Measurements from ENCODE around the gene CDKL4.

- TF ChIP-seq, protein P1, sequence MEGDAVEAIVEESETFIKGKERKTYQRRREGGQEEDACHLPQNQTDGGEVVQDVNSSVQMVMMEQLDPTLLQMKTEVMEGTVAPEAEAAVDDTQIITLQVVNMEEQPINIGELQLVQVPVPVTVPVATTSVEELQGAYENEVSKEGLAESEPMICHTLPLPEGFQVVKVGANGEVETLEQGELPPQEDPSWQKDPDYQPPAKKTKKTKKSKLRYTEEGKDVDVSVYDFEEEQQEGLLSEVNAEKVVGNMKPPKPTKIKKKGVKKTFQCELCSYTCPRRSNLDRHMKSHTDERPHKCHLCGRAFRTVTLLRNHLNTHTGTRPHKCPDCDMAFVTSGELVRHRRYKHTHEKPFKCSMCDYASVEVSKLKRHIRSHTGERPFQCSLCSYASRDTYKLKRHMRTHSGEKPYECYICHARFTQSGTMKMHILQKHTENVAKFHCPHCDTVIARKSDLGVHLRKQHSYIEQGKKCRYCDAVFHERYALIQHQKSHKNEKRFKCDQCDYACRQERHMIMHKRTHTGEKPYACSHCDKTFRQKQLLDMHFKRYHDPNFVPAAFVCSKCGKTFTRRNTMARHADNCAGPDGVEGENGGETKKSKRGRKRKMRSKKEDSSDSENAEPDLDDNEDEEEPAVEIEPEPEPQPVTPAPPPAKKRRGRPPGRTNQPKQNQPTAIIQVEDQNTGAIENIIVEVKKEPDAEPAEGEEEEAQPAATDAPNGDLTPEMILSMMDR (IDR thresholded peaks at IDR 0.05): no peak
- no peak for TF ChIP-seq POLR2AphosphoS5 (IDR thresholded peaks at IDR 0.05)
- TF ChIP-seq POLR2A (IDR thresholded peaks at IDR 0.05): no peak
Measured at GRCh38 chr2:39152504-39152903, 91.3 kb downstream of the CDKL4 start.

Data from suprapubic skin (tissue), 4 donors.